Activated T-helper 1 cell treated with anti-CD3 and anti-CD28 coated beads, Interleukin-12 subunit alpha, Interleukin-12 subunit beta, Interleukin-2, Interleukin-4 antibody, amounts not matched to agents 30 ng/mL and 10 ng/mL and 1 ng/mL, durations not matched to agents 14 hours and 24 hours and 36 hours (primary cell): ENCODE measurements around the gene TIPARP. TPM values are rescaled to one million over a fixed set of nuclear protein-coding genes. Genes with fewer than 3 reads are reported as not detected.
"Not testable (repeated sequence)": the region's sequence is repeated elsewhere in the genome, so short reads cannot be mapped to it uniquely, and the experiment has no call there.

Source experiments
- DNase-seq: peaks from one replicate; pipeline ENCODE4 v3.0.0; 2021; ENCODE audit warnings: low spot score
- H3K27ac Mint-ChIP-seq: one replicate; pipeline ENCODE4 v1.8.0; 2021; ENCODE audit warnings: mild to moderate bottlenecking, mixed read lengths
- H3K27me3 Mint-ChIP-seq: one replicate; pipeline ENCODE4 v1.8.0; 2022; ENCODE audit warnings: mild to moderate bottlenecking, moderate library complexity, mixed read lengths; ENCODE audit not compliant: insufficient read depth
- H3K36me3 Mint-ChIP-seq: one replicate; pipeline ENCODE4 v1.8.0; 2021; ENCODE audit warnings: low read depth, mixed read lengths
- H3K4me1 Mint-ChIP-seq: one replicate; pipeline ENCODE4 v1.8.0; 2021; ENCODE audit warnings: low read depth, mixed read lengths
- H3K4me3 Mint-ChIP-seq: one replicate; pipeline ENCODE4 v1.8.0; 2021; ENCODE audit warnings: mild to moderate bottlenecking, moderate library complexity, mixed read lengths
- H3K9me3 Mint-ChIP-seq: one replicate; pipeline ENCODE4 v1.8.0; 2021; ENCODE audit warnings: mixed read lengths
- intact Hi-C: fragments of 100-400 bp; cut with micrococcal nuclease; formaldehyde crosslinking; loops from one replicate; pipeline ENCODE4 v1.15.1; 2024
- total RNA-seq: library from RNA; stranded (reverse); gene quantifications from 2 replicates; pipeline ENCODE4 v1.2.3, GENCODE V29; 2022

TIPARP gene
- total RNA-seq, 1 donor from 2014 or later, result 20.8 TPM

DNA sequence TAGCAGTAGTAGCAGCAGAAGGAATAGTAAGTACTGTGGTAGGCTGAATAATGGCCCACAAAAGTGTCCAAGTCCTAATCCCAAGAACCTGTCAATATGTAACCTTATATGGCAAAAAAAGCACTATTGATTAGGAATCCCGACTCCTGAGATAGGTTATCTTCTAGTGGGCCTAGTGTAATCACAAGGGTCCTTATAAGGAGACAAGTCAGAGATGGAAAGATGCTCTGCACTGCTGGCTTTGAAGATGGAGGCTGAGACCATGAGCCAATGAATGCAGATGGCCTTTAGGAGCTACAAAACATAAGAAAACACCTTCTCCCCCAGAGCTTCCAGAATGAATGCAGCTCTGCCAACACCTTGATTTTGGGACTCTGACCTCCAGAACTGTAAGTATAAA lies 36.0 kb downstream of the TIPARP start:
- no peaks in the 10 kb centered on the region for H3K27me3 Mint-ChIP-seq
- peaks cover 28% of the 10 kb centered on the region for H3K4me1 Mint-ChIP-seq
- peaks cover 32% of the 10 kb centered on the region for H3K36me3 Mint-ChIP-seq
- no peak overlapping the region for H3K27ac Mint-ChIP-seq
- no peak for DNase-seq
- no peak overlapping the region for H3K4me3 Mint-ChIP-seq
- intact Hi-C loops, result no loop called here
- no peaks in the 10 kb centered on the region for H3K9me3 Mint-ChIP-seq

DNA sequence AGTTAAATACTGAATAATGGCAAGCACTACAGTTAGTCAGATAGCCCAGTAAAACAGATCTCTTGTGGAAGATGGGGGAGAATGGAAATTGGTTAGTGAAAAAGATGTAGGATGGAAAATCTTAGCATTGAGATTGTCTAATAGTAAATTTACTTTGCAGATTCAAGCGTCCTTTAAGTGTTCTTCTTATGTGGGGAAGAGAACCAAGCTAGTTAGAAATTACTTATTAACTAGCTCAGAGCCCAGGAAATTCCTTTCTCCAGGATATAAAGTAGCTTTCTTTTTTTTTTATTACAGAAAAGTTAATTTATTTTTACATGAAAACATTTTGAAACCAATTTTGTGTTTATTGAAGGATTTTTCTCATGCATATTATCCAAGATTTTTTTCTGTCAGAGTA lies 36.7 kb downstream of the TIPARP start:
- Mint-ChIP-seq H3K27ac (peak overlapping the region; percentile 55), H3K27me3 (no peaks in the 10 kb centered on the region), H3K36me3 (peaks cover 39% of the 10 kb centered on the region)

DNA sequence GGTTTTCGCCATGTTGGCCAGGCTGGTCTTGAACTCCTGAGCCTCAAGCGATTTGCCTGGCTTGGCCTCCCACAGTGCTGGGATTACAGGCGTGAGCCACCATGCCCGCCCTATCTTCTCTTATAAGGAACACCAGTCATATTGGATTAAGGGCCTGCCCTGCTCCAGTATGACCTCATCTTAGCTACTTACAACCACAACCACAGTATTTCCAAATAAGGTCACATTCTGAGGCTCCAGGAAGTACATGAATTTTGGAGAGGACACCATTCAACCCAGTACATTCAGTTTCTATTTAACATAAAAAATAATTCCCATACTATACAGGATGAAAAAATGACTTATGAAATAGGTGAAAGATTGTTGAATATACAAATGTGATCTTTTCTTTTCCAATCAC lies 37.6 kb downstream of the TIPARP start:
- intact Hi-C loops, H3K9me3 Mint-ChIP-seq, DNase-seq, H3K27me3 Mint-ChIP-seq, H3K4me3 Mint-ChIP-seq, H3K27ac Mint-ChIP-seq: not testable (repeated sequence)
- peaks cover 45% of the 10 kb centered on the region for H3K36me3 Mint-ChIP-seq
- H3K4me1 Mint-ChIP-seq, result peaks cover 20% of the 10 kb centered on the region

More for the DNA sequence above, 36.7 kb downstream of the TIPARP start:
- no peak overlapping the region for H3K4me3 Mint-ChIP-seq
- peaks cover 22% of the 10 kb centered on the region for H3K4me1 Mint-ChIP-seq
- no peaks in the 10 kb centered on the region for H3K9me3 Mint-ChIP-seq
- intact Hi-C loops, result no loop called here
- DNase-seq, result no peak

DNA sequence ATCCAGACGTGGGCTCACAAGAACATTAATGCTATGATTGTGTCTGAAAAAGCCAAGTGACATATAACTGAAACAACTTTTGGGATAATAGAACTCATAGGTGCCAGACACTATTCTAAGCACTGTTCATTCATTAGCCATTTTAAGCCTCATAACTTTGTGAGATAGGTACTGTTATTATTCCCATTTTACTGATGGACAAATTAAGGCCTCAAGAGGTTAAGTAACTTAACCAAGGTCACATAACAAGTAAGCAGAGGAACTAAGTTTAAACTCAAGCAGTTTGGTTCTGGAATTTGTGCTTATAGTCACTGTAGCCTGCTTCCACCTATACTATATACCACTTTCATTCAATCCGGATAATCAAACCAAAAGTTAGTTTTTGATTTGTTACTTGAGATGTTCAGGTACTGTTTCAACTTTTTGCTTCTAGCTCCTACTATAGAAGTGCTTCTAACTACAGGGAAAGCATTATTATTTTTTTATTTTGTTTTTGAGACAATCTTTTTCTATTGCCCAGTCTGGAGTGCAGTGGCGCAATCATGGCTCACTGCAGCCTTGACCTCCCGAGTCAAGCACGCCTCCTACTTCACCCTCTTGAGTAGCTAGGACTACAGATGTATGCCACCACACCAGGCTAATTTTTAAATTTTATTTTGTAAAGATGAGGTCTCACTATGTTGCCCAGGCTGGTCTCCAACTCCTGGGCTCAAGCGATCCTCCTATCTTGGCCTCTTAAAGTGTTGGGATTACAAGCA lies 41.9 kb downstream of the TIPARP start:
- Mint-ChIP-seq H3K4me1 (peaks cover 8% of the 10 kb centered on the region), H3K36me3 (peaks cover 34% of the 10 kb centered on the region), H3K9me3 (no peaks in the 10 kb centered on the region), H3K27me3 (no peaks in the 10 kb centered on the region), H3K4me3 (no peak overlapping the region), H3K27ac (no peak overlapping the region)
- intact Hi-C loops, result no loop called here
- no peak for DNase-seq

DNA sequence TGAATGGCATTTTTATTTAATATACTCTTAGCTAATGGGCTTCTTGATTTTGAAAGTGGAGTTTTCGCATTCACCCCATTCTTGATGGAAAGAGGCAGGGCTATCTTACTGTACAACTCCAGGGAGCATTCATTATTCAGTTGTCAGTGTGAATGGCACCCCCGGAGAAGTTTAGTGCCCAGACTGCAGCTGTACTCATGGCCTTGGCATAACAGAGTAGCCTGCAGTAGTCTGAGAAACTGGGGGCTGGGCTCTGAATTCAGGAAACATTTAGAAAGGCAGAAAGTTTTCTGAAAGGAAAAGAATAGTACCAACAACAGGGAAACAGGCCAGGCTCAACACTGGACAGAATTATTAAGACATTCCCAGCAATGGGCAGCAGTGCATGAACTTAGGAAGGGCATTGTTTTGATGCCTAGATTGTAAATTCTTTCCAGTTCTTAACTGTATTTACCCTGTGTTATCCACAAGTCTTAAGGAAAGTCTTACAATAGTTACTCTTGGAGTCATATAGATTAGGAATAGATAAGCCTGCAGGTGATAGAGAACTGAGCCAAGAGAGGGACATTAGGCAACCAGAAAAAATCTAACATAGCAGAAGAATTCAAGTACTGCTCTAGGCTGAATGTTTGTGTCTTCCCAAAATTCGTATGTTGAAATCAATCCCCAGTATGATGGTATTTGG lies 44.4 kb downstream of the TIPARP start:
- Mint-ChIP-seq H3K4me1 (peaks cover 22% of the 10 kb centered on the region), H3K27ac (no peak overlapping the region), H3K4me3 (no peak overlapping the region), H3K27me3 (no peaks in the 10 kb centered on the region), H3K36me3 (peaks cover 36% of the 10 kb centered on the region), H3K9me3 (no peaks in the 10 kb centered on the region)
- no peak for DNase-seq
- intact Hi-C loops, result no loop called here

DNA sequence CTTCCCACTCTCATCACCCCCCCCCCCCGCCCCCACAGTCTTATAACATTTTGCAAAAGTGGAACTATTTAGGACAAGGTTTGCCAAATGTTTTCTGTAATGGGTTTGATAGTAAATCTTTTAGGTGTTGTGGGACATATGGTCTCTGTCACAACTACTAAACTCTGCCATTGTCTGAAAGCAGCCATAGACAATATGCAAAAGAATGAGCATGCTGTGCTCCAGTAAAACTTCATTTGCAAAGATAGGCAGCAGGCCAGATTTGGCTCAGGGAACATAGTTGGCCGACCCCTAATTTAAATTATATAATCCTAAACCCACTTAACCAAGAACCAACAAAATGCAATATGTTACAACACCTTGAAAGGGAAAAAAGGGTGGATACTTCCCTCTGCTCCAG lies 46.4 kb downstream of the TIPARP start:
- H3K4me1 Mint-ChIP-seq, result peaks cover 18% of the 10 kb centered on the region
- no peak for DNase-seq
- intact Hi-C loops, result loop anchor here (5.0 kb wide), 1 partner anchor 66 kb away; no protein-coding TSS in a partner anchor
- no peaks in the 10 kb centered on the region for H3K27me3 Mint-ChIP-seq
- no peaks in the 10 kb centered on the region for H3K9me3 Mint-ChIP-seq
- H3K27ac Mint-ChIP-seq, result no peak overlapping the region
- H3K36me3 Mint-ChIP-seq, result peaks cover 25% of the 10 kb centered on the region
- no peak overlapping the region for H3K4me3 Mint-ChIP-seq

DNA sequence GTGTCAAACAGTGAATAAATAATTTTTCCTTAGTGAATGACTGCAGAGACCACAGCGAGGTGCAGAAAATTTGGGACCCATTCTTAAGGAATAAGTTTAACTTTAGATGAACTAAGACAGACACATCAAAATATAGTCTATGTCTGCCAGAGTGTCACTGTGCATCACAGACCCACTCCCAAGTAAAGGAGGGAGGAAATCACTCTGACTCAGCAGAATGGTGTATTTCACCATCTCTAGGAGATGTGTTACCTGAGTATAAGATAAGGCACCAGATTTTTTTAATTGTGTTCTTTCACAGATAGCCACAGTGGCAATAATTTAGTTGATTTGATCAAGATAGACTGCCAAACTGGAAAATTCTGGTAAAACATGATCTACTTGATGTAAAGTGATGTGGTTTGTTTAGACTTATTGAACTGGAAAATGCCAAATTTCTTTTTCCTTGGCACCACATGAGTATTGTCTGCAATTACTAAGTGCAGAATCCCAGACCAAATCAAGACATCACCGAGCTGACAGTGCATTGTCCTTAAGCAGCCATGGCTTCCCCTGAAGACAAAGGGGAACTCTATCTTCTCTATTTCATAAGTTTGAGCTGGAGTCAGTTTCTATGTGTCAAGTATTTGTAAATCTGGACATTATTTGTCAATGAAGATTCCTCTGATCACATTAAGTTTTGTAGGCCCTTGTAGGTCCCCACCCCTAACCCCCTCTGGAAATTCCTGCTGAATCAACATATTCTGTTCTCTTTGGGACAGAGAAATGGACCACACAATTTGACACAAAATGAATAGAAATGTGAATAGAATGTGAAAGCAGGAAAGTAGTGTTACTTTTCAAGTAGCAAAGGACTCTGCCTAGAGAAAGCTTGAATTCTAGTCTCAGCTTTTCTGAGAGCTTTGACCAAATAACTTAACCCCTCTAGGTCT lies 47.6 kb downstream of the TIPARP start:
- Mint-ChIP-seq H3K9me3 (no peaks in the 10 kb centered on the region), H3K36me3 (peaks cover 15% of the 10 kb centered on the region), H3K4me1 (peaks cover 18% of the 10 kb centered on the region), H3K27me3 (no peaks in the 10 kb centered on the region), H3K27ac (no peak overlapping the region), H3K4me3 (no peak overlapping the region)
- intact Hi-C loops, result loop anchor here (5.0 kb wide), 1 partner anchor 65 kb away; no protein-coding TSS in a partner anchor
- DNase-seq, result no peak

DNA sequence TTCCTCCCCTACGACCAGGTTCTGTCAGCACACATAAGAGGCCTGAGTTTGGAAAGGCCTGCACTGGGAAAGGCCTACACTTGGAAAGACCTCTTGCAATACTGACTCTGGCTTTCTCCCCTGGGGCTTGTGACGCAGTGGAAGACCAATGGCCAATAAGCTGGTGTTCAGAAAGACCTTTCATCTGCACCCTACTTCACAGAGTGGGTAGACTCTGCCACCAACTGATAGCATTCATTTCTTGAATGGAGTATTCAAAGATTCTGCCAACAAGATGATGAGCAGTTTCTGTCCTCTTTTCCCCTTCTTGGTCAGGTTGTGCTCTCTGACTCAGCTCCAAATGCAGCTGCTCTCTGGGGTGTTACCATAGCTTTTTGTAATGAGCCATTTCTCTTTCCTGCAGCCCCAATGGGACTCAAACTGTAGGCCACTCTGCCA lies 48.8 kb downstream of the TIPARP start:
- no peaks in the 10 kb centered on the region for H3K9me3 Mint-ChIP-seq
- H3K4me1 Mint-ChIP-seq, result peaks cover 27% of the 10 kb centered on the region
- H3K27me3 Mint-ChIP-seq, result no peaks in the 10 kb centered on the region
- no peak for DNase-seq
- H3K36me3 Mint-ChIP-seq, result peaks cover 14% of the 10 kb centered on the region
- peak overlapping the region; percentile 45 for H3K27ac Mint-ChIP-seq
- H3K4me3 Mint-ChIP-seq, result no peak overlapping the region
- intact Hi-C loops, result loop anchor here (5.0 kb wide), 1 partner anchor 64 kb away; no protein-coding TSS in a partner anchor

DNA sequence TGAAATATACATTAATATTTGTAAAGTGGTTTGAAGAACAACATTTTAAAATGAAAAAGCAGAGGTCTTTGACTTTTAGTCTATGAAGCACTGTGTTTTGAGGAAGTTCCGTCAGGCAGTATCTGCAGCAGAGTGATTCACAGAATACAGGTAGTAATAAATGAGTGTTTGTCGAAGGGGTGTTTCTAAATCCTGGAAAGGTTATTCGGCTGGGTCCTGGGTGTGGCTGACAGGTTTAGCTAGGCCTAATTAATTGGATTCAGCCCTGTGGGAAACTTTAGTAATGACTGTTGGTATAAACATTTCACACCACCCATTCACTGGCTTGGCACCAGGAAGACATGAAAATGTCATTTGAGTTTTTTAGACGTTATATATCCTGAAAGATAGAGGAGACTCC lies 51.3 kb downstream of the TIPARP start:
- intact Hi-C loops, result no loop called here
- H3K4me1 Mint-ChIP-seq, result peaks cover 27% of the 10 kb centered on the region

DNA sequence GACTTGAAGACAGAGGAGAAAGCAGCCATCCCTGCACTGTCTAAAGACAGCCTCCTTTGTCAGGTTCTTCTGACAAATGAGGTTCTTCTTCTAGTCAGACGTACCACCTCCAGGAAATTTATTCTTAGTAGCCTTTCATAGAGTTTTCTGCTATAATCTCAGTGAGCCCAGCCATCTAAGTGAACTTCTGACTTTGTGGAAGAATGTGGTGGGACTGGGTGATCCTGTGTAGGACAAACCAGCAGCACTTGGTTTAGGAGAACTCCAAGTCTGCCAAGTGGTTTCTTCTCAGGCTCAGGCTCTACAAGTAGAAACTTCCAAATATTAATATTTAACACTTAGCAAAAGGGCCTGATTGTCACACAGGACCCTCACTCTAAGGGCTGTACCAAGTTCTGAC lies 52.1 kb downstream of the TIPARP start:
- Mint-ChIP-seq H3K9me3 (no peaks in the 10 kb centered on the region), H3K4me3 (no peak overlapping the region), H3K36me3 (peaks cover 15% of the 10 kb centered on the region), H3K27me3 (no peaks in the 10 kb centered on the region), H3K4me1 (peaks cover 27% of the 10 kb centered on the region), H3K27ac (no peak overlapping the region)
- intact Hi-C loops, result no loop called here
- no peak for DNase-seq

More for the DNA sequence above, 51.3 kb downstream of the TIPARP start:
- Mint-ChIP-seq H3K36me3 (peaks cover 15% of the 10 kb centered on the region), H3K4me3 (no peak overlapping the region), H3K27ac (no peak overlapping the region), H3K9me3 (no peaks in the 10 kb centered on the region), H3K27me3 (no peaks in the 10 kb centered on the region)
- DNase-seq, result no peak

DNA sequence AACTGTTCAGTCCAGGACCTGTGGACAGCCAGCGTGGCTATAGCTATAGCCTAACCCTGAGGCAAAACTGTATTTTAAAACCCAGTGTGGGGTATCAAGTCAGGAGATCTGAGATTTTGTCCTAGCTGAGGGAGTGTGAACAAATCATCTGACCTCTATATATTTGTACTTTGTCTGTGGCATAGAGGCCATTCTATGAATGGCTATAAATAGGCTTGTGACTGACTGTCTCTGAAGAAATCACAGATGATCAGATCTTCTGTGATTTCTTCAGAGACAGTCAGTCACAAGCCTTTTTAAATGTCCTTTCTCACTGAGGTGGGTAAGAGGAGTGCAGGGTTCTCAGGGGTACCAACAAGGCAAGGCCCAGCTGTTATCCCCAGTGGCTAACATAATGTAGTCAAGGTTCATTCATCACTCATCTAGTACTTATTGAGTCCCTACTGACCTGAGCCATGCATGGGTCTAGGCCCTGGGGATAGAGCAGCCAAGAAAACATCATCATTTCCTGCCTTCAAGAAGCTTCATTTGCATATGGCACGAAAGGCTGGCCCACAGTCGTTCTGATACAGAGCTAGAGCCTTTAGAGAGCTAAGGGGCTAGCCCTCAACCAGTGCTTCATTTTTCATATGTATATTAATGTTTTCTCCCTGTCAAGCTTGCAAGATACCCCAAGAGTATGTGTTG lies 53.3 kb downstream of the TIPARP start:
- Mint-ChIP-seq H3K4me1 (peaks cover 19% of the 10 kb centered on the region), H3K36me3 (peaks cover 15% of the 10 kb centered on the region), H3K9me3 (no peaks in the 10 kb centered on the region), H3K27ac (no peak overlapping the region), H3K27me3 (no peaks in the 10 kb centered on the region), H3K4me3 (no peak overlapping the region)
- no peak for DNase-seq
- intact Hi-C loops, result no loop called here

DNA sequence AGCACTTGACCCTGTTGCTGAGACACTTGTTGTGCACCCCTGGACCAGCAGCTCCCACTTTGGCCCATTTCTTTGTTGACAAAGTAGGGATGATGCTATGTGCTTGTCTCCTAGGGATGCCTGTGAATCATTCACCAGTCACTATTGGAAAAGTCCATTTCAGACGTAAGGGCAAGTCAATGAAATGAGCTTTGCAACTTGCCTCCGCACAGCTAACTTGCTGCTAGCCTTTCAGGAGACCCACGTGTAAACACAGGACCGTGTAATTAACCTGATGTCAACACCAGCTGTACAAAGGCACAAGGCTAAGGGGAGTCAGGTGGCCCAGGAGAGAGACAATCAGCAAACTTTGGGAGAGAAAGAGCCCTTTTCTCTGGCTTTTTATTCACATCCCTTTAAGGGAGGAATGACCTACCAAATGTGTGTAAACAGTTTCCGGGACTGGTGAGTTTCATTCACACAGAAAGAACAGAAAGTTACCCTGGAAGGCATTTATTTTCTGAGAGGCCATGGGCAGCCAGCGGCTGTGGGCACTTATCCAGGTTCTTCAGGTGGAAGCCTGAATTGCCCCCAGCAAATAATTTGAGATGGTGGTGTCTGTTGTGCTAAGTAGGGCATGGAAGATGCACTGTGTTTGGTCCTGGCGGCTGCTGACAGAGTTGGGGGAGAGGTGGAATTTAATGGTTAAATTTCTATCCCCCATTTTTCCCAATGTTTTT lies 54.0 kb downstream of the TIPARP start:
- DNase-seq, result no peak
- no peaks in the 10 kb centered on the region for H3K9me3 Mint-ChIP-seq
- peaks cover 12% of the 10 kb centered on the region for H3K4me1 Mint-ChIP-seq
- H3K4me3 Mint-ChIP-seq, result no peak overlapping the region
- H3K27ac Mint-ChIP-seq, result no peak overlapping the region
- H3K36me3 Mint-ChIP-seq, result peaks cover 13% of the 10 kb centered on the region
- H3K27me3 Mint-ChIP-seq, result no peaks in the 10 kb centered on the region
- intact Hi-C loops, result no loop called here
